ENCODE data around the gene BRINP3.

Gene BRINP3

DNA sequence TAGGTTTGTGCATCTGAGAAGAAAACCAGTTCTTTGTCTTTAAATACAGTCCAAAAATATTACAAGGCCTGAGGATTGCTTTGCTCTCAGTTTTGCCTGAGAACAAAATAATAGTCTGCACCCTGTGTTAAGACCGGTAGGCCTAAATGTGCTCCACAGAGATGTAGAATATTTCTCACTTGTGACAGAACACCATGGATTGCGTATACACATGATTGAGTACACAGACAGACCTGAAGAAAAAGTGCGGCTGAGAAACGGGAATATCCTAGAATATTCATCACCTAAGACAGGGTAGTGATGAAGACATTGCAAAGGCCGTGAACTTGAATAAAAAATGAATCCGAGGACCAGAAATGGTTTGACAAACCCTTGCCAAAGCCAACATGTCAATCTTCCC, 155.4 kb downstream of the BRINP3 start:
- DNase-seq (ENCODE audit: low read depth in 2 of 2) = no peak

- no peak for DNase-seq (ENCODE audit: low read depth in 2 of 2)
These were observed 156.7 kb downstream of the BRINP3 start for GRCh38 chr1:190320952-190321351.

DNA sequence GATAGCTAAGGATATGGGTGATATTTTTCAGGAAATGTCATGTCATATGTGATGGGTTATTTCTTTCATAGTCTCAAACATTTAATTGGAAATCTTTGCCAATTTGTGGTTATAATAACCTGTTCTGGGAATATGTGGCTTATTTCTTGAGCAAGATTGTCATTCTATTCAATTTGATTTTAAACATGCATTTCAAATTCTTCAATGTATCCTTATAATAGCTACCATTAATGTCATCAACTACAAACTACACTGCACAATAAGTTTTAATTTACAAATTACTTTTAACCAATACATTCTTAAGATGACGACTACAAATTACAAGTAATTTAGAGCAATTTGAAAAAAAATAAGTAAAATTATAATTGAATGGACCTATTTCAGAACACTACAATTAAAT, 164.9 kb downstream of the BRINP3 start:
- no peak for DNase-seq (ENCODE audit: low read depth in 2 of 2)

GRCh38 chr1:190303501-190303900, 174.2 kb downstream of the BRINP3 start:
- DNase-seq (ENCODE audit: low read depth in 2 of 2) = no peak

- no peak for DNase-seq (ENCODE audit: low read depth in 2 of 2)
These were observed 181.2 kb downstream of the BRINP3 start for GRCh38 chr1:190296453-190296852.

- DNase-seq (ENCODE audit: low read depth in 2 of 2) = no peak
These were observed 187.8 kb downstream of the BRINP3 start for GRCh38 chr1:190289897-190290296.

GRCh38 chr1:190286111-190286510, 191.6 kb downstream of the BRINP3 start:
- no peak for DNase-seq (ENCODE audit: low read depth in 2 of 2)

- no peak for DNase-seq (ENCODE audit: low read depth in 2 of 2)
These were observed 200.6 kb downstream of the BRINP3 start for GRCh38 chr1:190277107-190277506.

- DNase-seq (ENCODE audit: low read depth in 2 of 2) = no peak
These were observed 202.9 kb downstream of the BRINP3 start for GRCh38 chr1:190274721-190275120.

DNA sequence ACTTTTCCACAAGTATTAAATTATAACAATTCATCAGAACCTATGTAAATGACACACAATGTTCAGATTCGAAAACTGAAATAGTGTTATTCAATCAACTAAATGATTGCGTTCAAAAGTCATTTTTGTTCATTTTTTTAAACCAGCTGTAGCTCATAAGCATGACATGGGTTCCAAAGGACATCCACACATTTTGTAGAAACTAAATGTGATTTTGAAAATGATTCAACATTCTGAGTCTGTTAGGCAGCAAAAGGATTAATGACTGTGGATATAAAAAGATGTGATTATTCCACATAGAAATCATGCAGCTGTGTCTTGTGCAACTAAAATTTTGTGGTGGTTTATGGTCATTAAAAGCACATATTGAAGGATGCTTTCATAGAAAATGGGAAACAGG, 204.5 kb downstream of the BRINP3 start:
- no peak for DNase-seq (ENCODE audit: low read depth in 2 of 2)

DNA sequence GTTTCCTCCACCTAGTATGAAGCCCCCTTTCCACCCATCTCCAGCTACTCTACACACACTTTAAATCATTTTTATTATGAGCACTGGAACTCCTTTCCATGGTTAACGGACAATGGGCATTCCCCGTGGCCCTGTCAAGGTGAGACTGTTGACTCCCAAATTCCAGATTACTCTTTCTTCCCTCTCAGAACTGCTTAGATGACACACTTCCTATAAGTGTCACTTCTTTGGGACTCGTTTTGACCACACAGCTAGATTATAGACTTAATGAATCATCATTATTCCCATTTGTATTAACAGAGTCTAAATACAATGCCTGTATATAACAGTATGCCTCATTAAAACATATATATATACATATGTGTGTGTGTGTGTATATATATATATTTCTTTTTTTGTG, 215.1 kb downstream of the BRINP3 start:
- no peak for DNase-seq (ENCODE audit: low read depth in 2 of 2)

GRCh38 chr1:190259424-190259823, 218.2 kb downstream of the BRINP3 start:
- no peak for DNase-seq (ENCODE audit: low read depth in 2 of 2)

DNA sequence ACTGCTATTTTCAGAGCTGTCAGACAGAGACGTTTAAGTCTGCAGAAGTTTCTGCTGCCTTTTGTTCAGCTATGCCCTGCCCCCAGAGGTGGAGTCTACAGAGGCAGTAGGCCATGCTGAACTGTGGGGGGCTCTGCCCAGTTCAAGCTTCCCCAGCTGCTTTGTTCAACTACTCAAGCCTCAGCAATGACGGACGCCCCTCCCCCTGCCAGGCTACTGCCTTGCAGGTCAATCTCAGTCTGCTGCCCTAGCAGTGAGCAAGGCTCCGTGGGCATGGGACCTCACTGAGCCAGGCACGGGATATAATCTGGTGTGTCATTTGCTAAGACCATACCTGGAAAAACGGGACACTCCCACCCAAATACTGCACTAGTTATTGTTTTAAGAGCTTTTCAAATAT, 219.7 kb downstream of the BRINP3 start:
- DNase-seq (ENCODE audit: low read depth in 2 of 2) = no peak

DNA sequence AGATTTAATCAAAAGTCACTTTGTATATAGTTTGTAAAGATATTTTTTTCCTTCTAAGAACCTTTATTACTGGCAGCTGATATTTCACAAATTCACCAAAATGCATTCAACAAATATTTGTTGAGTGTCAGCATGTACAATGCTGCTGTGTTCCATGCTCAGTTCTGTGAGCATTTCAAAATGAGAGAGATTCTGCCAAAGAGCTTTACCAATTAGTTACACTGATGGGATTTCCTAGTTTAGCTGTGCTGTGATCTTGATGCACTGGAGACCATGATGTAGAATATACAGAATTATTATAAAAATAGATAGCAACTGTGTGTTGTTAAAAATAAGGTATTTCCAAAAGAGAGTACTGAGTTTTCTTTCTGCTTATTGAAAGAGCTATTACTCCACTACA, 225.6 kb downstream of the BRINP3 start:
- DNase-seq (ENCODE audit: low read depth in 2 of 2) = no peak

- no peak for DNase-seq (ENCODE audit: low read depth in 2 of 2)
These were observed 227.3 kb downstream of the BRINP3 start for GRCh38 chr1:190250368-190250767.

- no peak for DNase-seq (ENCODE audit: low read depth in 2 of 2)
These were observed 233.3 kb downstream of the BRINP3 start for GRCh38 chr1:190244406-190244805.

DNA sequence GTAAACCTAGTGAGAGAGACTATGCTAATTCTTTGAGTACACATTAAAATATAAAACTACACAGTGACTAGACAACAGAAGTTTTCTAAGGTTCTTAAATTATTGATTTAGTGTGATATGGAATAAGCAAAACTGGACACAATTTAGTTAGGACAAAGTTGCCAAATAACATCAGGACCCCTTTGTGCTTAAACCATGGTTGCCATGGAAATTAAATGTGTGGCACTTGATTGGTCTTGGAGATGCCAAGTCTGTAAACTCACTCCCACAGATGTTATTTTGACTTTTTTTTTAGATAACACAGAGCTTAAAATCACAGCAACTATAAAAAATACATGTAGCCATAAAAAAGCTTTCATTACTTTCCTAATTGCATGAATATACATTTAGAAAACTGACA, 234.6 kb downstream of the BRINP3 start:
- DNase-seq (ENCODE audit: low read depth in 2 of 2) = no peak

GRCh38 chr1:190226006-190226405, 251.7 kb downstream of the BRINP3 start:
- DNase-seq (ENCODE audit: low read depth in 2 of 2) = no peak

- no peak for DNase-seq (ENCODE audit: low read depth in 2 of 2)
These were observed 265.2 kb downstream of the BRINP3 start for GRCh38 chr1:190212450-190212849.

- DNase-seq (ENCODE audit: low read depth in 2 of 2) = no peak
These were observed 269.9 kb downstream of the BRINP3 start for GRCh38 chr1:190207733-190208132.

DNA sequence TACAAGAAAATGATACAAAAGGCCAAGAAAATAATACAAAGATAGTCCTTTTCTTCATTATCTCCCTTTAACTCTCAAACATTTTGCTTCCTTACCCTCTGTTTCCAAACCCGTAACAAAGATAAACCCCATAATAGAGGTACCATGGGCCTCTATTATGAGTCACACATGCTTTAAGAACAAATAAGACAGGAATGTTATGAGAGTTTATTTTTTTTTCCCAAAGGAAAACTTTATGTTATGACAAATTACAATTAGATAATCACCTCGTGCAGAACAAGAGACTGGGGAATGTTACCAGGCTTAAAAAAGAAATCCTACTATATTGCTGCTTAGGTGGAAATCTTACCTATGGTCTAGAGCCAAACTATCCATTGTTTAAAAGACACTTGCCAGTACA, 272.0 kb downstream of the BRINP3 start:
- DNase-seq (ENCODE audit: low read depth in 2 of 2) = no peak

- DNase-seq (ENCODE audit: low read depth in 2 of 2) = no peak
These were observed 281.6 kb downstream of the BRINP3 start for GRCh38 chr1:190196020-190196419.

- no peak for DNase-seq (ENCODE audit: low read depth in 2 of 2)
These were observed 284.1 kb downstream of the BRINP3 start for GRCh38 chr1:190193508-190194115.

GRCh38 chr1:190192627-190193026, 285.0 kb downstream of the BRINP3 start:
- DNase-seq (ENCODE audit: low read depth in 2 of 2) = no peak
